ENCODE results near the gene FYB1.

The FYB1 gene

DNA sequence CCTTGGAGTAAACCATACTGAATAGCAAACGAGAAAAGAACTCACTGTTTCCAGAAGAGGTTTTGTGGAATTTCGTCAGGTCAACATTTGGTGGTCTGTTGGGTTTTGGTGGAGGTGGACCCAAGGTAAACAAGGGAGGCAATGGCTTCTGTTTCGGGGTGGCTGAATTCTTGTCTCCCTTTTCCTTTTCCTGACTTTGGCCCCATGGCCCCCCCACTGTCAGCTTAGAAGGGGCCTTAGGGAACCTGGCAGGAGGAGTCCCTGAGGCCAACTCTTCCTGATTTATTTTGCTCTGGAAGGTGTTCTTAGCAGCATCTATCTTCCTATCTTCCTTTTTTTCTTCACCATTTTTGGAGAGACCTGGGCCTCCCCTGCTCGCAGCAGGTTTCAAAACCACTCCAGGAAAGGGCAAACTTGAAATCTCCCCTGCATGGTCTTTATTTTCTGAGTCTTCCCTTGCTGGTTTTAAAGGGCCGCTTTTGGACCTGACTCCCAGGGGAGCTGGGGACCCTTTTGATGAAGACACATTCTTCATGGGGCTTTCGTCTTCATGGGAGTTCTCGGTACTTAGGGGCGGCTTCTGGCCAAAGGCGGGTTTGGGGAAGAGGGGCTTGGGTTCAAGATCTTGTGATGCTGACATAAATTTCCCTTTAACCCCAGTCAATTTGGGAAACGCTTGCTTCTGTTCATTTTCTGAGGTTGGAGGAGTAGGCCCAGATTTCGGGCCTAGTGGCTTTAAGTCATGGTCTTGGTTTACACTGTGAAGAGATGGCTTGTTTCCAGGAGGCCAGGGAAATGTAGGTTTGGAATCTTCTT, 17.4 kb downstream of the FYB1 start:
- no peak for TF ChIP-seq TEAD4 (IDR thresholded peaks at IDR 0.05)
- no peak for TF ChIP-seq CEBPB (IDR thresholded peaks at IDR 0.05)
- no peak for TF ChIP-seq NFIC (IDR thresholded peaks at IDR 0.05)
- TF ChIP-seq CREB1 (IDR thresholded peaks at IDR 0.05; ENCODE audit: low read depth) = no peak
- TF ChIP-seq ZBTB7A (IDR thresholded peaks at IDR 0.05; ENCODE audit: low read depth) = no peak
- TF ChIP-seq, protein P1, sequence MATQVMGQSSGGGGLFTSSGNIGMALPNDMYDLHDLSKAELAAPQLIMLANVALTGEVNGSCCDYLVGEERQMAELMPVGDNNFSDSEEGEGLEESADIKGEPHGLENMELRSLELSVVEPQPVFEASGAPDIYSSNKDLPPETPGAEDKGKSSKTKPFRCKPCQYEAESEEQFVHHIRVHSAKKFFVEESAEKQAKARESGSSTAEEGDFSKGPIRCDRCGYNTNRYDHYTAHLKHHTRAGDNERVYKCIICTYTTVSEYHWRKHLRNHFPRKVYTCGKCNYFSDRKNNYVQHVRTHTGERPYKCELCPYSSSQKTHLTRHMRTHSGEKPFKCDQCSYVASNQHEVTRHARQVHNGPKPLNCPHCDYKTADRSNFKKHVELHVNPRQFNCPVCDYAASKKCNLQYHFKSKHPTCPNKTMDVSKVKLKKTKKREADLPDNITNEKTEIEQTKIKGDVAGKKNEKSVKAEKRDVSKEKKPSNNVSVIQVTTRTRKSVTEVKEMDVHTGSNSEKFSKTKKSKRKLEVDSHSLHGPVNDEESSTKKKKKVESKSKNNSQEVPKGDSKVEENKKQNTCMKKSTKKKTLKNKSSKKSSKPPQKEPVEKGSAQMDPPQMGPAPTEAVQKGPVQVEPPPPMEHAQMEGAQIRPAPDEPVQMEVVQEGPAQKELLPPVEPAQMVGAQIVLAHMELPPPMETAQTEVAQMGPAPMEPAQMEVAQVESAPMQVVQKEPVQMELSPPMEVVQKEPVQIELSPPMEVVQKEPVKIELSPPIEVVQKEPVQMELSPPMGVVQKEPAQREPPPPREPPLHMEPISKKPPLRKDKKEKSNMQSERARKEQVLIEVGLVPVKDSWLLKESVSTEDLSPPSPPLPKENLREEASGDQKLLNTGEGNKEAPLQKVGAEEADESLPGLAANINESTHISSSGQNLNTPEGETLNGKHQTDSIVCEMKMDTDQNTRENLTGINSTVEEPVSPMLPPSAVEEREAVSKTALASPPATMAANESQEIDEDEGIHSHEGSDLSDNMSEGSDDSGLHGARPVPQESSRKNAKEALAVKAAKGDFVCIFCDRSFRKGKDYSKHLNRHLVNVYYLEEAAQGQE (IDR thresholded peaks at IDR 0.05; ENCODE audit: low read depth) = no peak
- no peak for TF ChIP-seq FOXM1 (IDR thresholded peaks at IDR 0.05; ENCODE audit: borderline replicate concordance, low read depth)
- TF ChIP-seq EGR1 (IDR thresholded peaks at IDR 0.05) = no peak
- TF ChIP-seq RAD21 (IDR thresholded peaks at IDR 0.05; ENCODE audit: low read depth) = no peak
- TF ChIP-seq EP300 (IDR thresholded peaks at IDR 0.05; ENCODE audit: borderline replicate concordance) = no peak
- no peak for TF ChIP-seq YY1 (IDR thresholded peaks at IDR 0.05; ENCODE audit: low read depth)
- TF ChIP-seq, protein P2, sequence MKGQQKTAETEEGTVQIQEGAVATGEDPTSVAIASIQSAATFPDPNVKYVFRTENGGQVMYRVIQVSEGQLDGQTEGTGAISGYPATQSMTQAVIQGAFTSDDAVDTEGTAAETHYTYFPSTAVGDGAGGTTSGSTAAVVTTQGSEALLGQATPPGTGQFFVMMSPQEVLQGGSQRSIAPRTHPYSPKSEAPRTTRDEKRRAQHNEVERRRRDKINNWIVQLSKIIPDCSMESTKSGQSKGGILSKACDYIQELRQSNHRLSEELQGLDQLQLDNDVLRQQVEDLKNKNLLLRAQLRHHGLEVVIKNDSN (IDR thresholded peaks at IDR 0.05) = no peak

DNA sequence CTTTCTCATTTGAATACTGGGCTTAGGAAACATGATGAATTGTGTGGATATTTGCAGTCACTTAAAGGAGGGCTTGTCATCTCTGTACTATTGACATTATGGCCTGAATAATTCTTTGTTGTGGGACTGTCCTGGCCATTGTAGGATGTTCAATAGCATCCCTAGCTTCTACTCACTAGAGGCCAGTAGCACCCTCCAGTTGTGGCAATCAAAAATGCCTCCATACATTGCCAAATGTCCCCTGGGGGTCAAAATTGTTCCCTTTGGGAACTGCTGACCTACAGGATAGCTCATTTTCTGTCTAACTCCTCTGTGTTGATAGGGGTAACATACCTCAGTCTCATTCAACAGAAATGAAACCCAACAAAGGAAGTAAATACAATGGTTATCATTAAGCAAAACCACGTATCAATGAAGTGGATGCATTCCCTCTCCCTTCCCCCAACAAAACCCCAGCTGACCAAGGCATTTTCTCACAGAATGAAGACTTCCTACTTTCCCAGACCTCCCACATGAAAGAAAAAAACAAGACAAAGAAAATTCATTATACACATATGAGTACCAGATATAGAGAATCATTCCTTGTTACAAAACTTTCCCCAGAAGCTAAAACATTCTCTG, 18.1 kb downstream of the FYB1 start:
- TF ChIP-seq, protein P1 (IDR thresholded peaks at IDR 0.05; ENCODE audit: low read depth) = no peak
- TF ChIP-seq, protein P2 (IDR thresholded peaks at IDR 0.05) = no peak
- TF ChIP-seq RAD21 (IDR thresholded peaks at IDR 0.05; ENCODE audit: low read depth) = no peak
- no peak for TF ChIP-seq EP300 (IDR thresholded peaks at IDR 0.05; ENCODE audit: borderline replicate concordance)
- no peak for TF ChIP-seq TAF1 (IDR thresholded peaks at IDR 0.05; ENCODE audit: low read depth)

DNA sequence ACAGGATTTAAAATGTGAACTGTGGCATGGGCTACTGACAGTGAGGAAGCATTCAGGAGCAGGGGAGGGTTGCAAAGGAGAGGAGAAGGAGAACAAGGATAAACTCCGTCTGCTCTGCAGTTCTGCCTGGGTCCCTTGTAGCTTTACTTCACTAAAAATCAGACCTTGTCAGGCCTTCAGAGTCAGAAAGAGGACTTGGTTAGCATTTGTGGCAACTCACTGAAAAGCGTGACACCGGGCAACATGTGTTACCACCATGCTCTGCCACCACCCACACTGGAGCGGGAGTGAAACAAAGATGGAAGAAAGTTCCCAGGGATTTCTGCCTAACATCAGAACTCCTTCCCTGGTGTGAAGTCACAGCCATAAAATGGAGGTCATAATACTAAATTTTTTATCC, 19.3 kb downstream of the FYB1 start:
- TF ChIP-seq CEBPB (IDR thresholded peaks at IDR 0.05) = no peak
- no peak for TF ChIP-seq EP300 (IDR thresholded peaks at IDR 0.05; ENCODE audit: borderline replicate concordance)
- no peak for TF ChIP-seq CREB1 (IDR thresholded peaks at IDR 0.05; ENCODE audit: low read depth)
- TF ChIP-seq, protein P1 (IDR thresholded peaks at IDR 0.05; ENCODE audit: low read depth) = no peak

DNA sequence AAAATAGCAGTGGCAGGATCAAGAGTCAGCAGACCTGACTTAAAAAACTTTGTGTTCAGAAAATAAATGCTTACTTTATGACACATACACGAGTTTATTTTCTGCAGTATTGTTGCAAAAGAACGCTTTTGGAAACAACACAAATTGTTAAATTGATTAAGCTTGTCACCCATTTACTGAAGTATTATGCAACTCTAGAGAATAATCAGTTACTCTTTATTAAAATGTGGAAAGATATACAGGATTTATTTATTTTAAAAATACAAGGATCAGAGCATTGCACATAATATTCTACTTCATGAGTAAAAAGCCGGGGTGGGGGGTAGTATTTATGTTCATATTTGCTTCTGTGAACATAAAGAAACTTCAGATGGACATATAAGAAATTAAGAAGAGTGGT, 20.0 kb downstream of the FYB1 start:
- TF ChIP-seq CREB1 (IDR thresholded peaks at IDR 0.05; ENCODE audit: low read depth) (no peak), NFIC (IDR thresholded peaks at IDR 0.05) (no peak), RAD21 (IDR thresholded peaks at IDR 0.05; ENCODE audit: low read depth) (no peak), ZBTB7A (IDR thresholded peaks at IDR 0.05; ENCODE audit: low read depth) (no peak), EP300 (IDR thresholded peaks at IDR 0.05; ENCODE audit: borderline replicate concordance) (no peak), FOXM1 (IDR thresholded peaks at IDR 0.05; ENCODE audit: borderline replicate concordance, low read depth) (no peak), TCF12 (IDR thresholded peaks at IDR 0.05; ENCODE audit: low read depth) (no peak), YY1 (IDR thresholded peaks at IDR 0.05; ENCODE audit: low read depth) (no peak), TAF1 (IDR thresholded peaks at IDR 0.05; ENCODE audit: low read depth) (no peak), EGR1 (IDR thresholded peaks at IDR 0.05) (no peak), CEBPB (IDR thresholded peaks at IDR 0.05) (no peak), TEAD4 (IDR thresholded peaks at IDR 0.05) (no peak)
- TF ChIP-seq, protein P3, sequence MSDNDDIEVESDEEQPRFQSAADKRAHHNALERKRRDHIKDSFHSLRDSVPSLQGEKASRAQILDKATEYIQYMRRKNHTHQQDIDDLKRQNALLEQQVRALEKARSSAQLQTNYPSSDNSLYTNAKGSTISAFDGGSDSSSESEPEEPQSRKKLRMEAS (IDR thresholded peaks at IDR 0.05) = no peak
- TF ChIP-seq, protein P2 (IDR thresholded peaks at IDR 0.05) = no peak
- TF ChIP-seq, protein P1 (IDR thresholded peaks at IDR 0.05; ENCODE audit: low read depth) = no peak

Data from Ishikawa (cell line).